Endothelial cell of umbilical vein (primary cell): Measurements from ENCODE around the gene TPSG1. TPM values are rescaled to one million over a fixed set of nuclear protein-coding genes. Genes with fewer than 3 reads are reported as not detected.

Source experiments
- BruUV-seq: library from RNA; stranded (reverse); fragments of 400-500 nt; replicated peaks from 2 replicates; lab custom pipeline; 2021; lab: Mats Ljungman, UMichigan
- CTCF ChIA-PET: fragments of 300-600, 350-600 bp; sonication (Branson Sonifier 250); formaldehyde crosslinking; loops from one replicate; lab custom pipeline; 2021; ENCODE audit warnings: antibody characterized with exemption, inconsistent platforms; lab: Charles Lee
- POLR2A ChIA-PET: fragments of 300-600, 350-600 bp; sonication (Branson Sonifier 250); formaldehyde crosslinking; loops from one replicate; lab custom pipeline; 2021; ENCODE audit warnings: antibody characterized with exemption, inconsistent platforms; lab: Charles Lee
- DNase-seq: peaks from one replicate; pipeline ENCODE4 v3.0.0-alpha.2; 2011; ENCODE audit warnings: low read depth, low spot score
- FAIRE-seq: peaks from 2 replicates; lab custom pipeline; 2011; peaks lifted over from hg19 to GRCh38; lab: Jason Lieb, UNC
- H2AFZ ChIP-seq: 2 replicates; pipeline ENCODE4 v1.6.0; 2012; ENCODE audit warnings: low read depth, low read length, control low read depth, inconsistent platforms
- H3K27ac ChIP-seq: 2 replicates; pipeline ENCODE4 v1.5.1; 2011; ENCODE audit warnings: low read depth, mild to moderate bottlenecking, control low read depth, low read length, moderate library complexity; ENCODE audit not compliant: insufficient read depth
- H3K27me3 ChIP-seq, 2 experiments: 2 replicates each; pipeline versions ENCODE4 v1.6.0 to v1.6.1; 2011; ENCODE audit warnings: low read length in 2 of 2, mixed read lengths in 1 of 2; ENCODE audit not compliant: control insufficient read depth in 2 of 2, insufficient read depth in 2 of 2
- H3K36me3 ChIP-seq, 2 experiments: 2 replicates in 1 of 2; 3 replicates in 1 of 2; pipeline ENCODE4 v1.5.1; 2011; ENCODE audit warnings: low read length in 2 of 2, mild to moderate bottlenecking in 1 of 2, moderate library complexity in 1 of 2; ENCODE audit not compliant: control insufficient read depth in 2 of 2, insufficient read depth in 2 of 2; ENCODE audit errors: extremely low read depth in 1 of 2
- H3K4me1 ChIP-seq: 3 replicates; pipeline ENCODE4 v1.5.1; 2011; ENCODE audit warnings: mild to moderate bottlenecking, low read length; ENCODE audit not compliant: control insufficient read depth, insufficient read depth; ENCODE audit errors: extremely low read depth
- H3K4me2 ChIP-seq: 2 replicates; pipeline ENCODE4 v1.6.1; 2011; ENCODE audit warnings: low read length, control low read depth, mixed read lengths; ENCODE audit not compliant: insufficient read depth
- H3K4me3 ChIP-seq, 3 experiments: fragments of 200-600 bp in 1 of 3; sonication (generic), shearing (Covaris generic) in 1 of 3; replicated peaks in 1 of 3; 2 replicates each; pipeline ENCODE4 v1.5.1; 2011 to 2016; ENCODE audit warnings: control low read depth in 3 of 3, low read length in 3 of 3, mild to moderate bottlenecking in 2 of 3, inconsistent platforms in 1 of 3, low read depth in 1 of 3, moderate library complexity in 1 of 3; ENCODE audit not compliant: insufficient read depth in 1 of 3
- H3K79me2 ChIP-seq: 2 replicates; pipeline ENCODE4 v1.6.0; 2012; ENCODE audit warnings: low read length, inconsistent platforms; ENCODE audit not compliant: control insufficient read depth, insufficient read depth
- H3K9ac ChIP-seq: replicated peaks from 2 replicates; pipeline ENCODE3; 2011; ENCODE audit warnings: low read length, control low read depth; ENCODE audit not compliant: insufficient read depth; ENCODE audit errors: extremely low read depth
- H3K9me1 ChIP-seq: replicated peaks from 3 replicates; pipeline ENCODE4 v1.6.0; 2011; ENCODE audit warnings: mild to moderate bottlenecking, low read length; ENCODE audit not compliant: control insufficient read depth, insufficient read depth; ENCODE audit errors: extremely low read depth
- H3K9me3 ChIP-seq: replicated peaks from 2 replicates; pipeline ENCODE4 v1.5.1; 2012; ENCODE audit warnings: low read length, inconsistent platforms; ENCODE audit not compliant: control insufficient read depth, insufficient read depth
- H4K20me1 ChIP-seq: replicated peaks from 2 replicates; pipeline ENCODE3; 2011; ENCODE audit warnings: mild to moderate bottlenecking, low read length; ENCODE audit not compliant: control insufficient read depth, insufficient read depth; ENCODE audit errors: extremely low read depth
- EZH2 ChIP-seq: IDR thresholded peaks from 2 replicates; pipeline ENCODE4 v1.6.1; 2012; ENCODE audit warnings: borderline replicate concordance, low read depth, mild to moderate bottlenecking, moderate library complexity, low read length, inconsistent platforms; ENCODE audit not compliant: severe bottlenecking
- FOS ChIP-seq: IDR thresholded peaks from 2 replicates; pipeline ENCODE4 v1.6.1; 2011; ENCODE audit warnings: mild to moderate bottlenecking, low read length, moderate library complexity, borderline replicate concordance; ENCODE audit not compliant: insufficient read depth
- GATA2 ChIP-seq: IDR thresholded peaks from 2 replicates; pipeline ENCODE4 v1.7.0; 2011; ENCODE audit warnings: low read depth, mild to moderate bottlenecking, moderate library complexity, mixed read lengths, low read length; ENCODE audit not compliant: insufficient read length, insufficient read depth
- JUN ChIP-seq: IDR thresholded peaks from 2 replicates; pipeline ENCODE4 v1.6.1; 2011; ENCODE audit warnings: borderline replicate concordance, low read depth; ENCODE audit not compliant: insufficient read length, insufficient read depth
- MYC ChIP-seq: IDR thresholded peaks from one replicate; pipeline ENCODE4 v1.6.1; 2011; ENCODE audit warnings: mild to moderate bottlenecking, low read depth, low read length
- POLR2A ChIP-seq: IDR thresholded peaks from 2 replicates; pipeline ENCODE4 v1.6.1; 2012; ENCODE audit warnings: low read depth, mild to moderate bottlenecking, control low read depth, low read length
- POLR2AphosphoS5 ChIP-seq: IDR thresholded peaks from 2 replicates; pipeline ENCODE4 v1.6.1; 2012; ENCODE audit warnings: low read depth, mild to moderate bottlenecking, control low read depth, low read length, moderate library complexity; ENCODE audit not compliant: insufficient read depth
- dilution Hi-C: fragments of 300-500 bp; cut with MboI; formaldehyde crosslinking; loops from one replicate; pipeline ENCODE4 v1.15.0; 2019; ENCODE audit warnings: low sequenced_read_pairs; ENCODE audit not compliant: extremely low pct_ligation_motif_present
- intact Hi-C: fragments of 100-400 bp; cut with micrococcal nuclease; formaldehyde crosslinking; loops from one replicate; pipeline ENCODE4 v1.10.0; 2022
- polyA plus RNA-seq, 4 experiments: library from polyadenylated mRNA; depleted of rRNA in 3 of 4; stranded (reverse) in 3 of 4; unstranded in 1 of 4; fragments of >200 nt; gene quantifications; 2 replicates each; pipeline versions ENCODE4 v1.2.1 to v1.2.3, GENCODE V29; 2011 to 2012; ENCODE audit warnings: missing spikeins in 1 of 4
- total RNA-seq: library from RNA; stranded (reverse); gene quantifications from 2 replicates; pipeline ENCODE4 v1.2.3, GENCODE V29; 2021
- TF ChIP-seq, protein P1 (sequence below), 2 donors: IDR thresholded peaks; 1 replicate in 1 of 2; 2 replicates in 1 of 2; pipeline ENCODE4 v1.5.1; 2011; ENCODE audit warnings: low read length in 2 of 2, mild to moderate bottlenecking in 2 of 2, moderate library complexity in 2 of 2, control low read depth in 1 of 2, inconsistent platforms in 1 of 2, low read depth in 1 of 2; ENCODE audit not compliant: insufficient read depth in 1 of 2; ENCODE audit errors: extremely low read depth in 1 of 2
- TF ChIP-seq, protein P2 (sequence below): IDR thresholded peaks from 2 replicates; pipeline ENCODE4 v1.6.1; 2011; ENCODE audit not compliant: insufficient read depth, insufficient read length

TPSG1 gene
- total and polyA plus RNA-seq, 2 donors (not counting 3 experiments of a cell fraction or from before 2014, with no cell fraction given), result not detected

DNA sequence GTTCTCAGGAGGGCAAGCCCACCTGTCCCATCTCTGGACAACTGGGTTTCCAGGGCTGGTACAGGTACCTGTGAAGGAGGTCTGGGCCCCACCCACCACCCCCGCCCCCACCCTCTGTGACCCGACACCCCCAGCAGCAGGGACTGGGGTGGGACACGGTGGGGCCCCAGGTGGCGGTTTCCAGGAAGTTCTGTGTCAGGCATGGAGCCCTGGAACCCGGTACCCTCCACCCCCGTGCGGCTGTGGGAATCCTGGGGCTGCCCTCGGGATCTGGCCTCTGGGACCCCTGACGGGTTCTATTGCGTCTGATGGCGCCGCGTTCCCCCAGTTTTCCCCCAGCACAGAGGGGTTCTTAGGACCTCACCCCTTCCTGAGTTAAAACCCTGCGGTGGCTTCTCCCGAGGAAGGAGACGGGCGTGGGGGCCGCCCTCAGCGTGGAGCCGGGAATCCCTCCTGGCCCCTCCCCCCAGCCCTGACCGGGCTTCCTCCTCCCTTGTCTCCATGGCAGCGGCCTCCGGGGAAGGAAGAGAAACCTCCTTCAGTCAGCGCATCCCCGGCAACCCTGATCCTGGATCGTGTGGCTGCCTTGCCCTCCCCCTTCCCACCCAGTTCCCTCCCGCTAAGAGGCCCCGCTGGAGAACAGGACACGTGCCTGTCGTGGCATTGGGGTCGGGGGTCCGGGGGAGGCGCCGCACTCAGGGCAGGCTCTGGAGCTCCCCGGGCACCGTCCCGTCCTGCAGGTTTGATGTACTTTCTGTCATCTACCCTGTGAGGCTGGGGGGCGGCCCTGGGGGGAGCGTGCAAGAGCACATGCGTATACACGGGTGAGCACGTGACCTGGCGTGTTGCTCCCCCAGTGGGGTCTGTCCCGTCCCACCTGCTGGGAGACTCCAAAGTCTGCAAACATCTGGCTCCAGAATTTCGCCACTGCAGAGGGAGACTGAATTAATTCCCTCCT lies 41.8 kb downstream of the TPSG1 start:
- BruUV-seq, result no TSS peak
- Histone ChIP-seq H3K36me3 (no peaks in the 10 kb centered on the region), H2AFZ (no peak overlapping the region), H3K4me3 (no peak overlapping the region), H3K9me1 (no peaks in the 10 kb centered on the region), H3K4me1 (peaks cover 4% of the 10 kb centered on the region), H3K27ac (no peak overlapping the region), H3K4me2 (no peak overlapping the region), H3K79me2 (no peaks in the 10 kb centered on the region), H3K27me3 (no peaks in the 10 kb centered on the region), H3K9ac (no peak overlapping the region), H4K20me1 (no peaks in the 10 kb centered on the region), H3K9me3 (no peaks in the 10 kb centered on the region)
- DNase-seq, result peak; percentile 8
- TF ChIP-seq, protein P1, sequence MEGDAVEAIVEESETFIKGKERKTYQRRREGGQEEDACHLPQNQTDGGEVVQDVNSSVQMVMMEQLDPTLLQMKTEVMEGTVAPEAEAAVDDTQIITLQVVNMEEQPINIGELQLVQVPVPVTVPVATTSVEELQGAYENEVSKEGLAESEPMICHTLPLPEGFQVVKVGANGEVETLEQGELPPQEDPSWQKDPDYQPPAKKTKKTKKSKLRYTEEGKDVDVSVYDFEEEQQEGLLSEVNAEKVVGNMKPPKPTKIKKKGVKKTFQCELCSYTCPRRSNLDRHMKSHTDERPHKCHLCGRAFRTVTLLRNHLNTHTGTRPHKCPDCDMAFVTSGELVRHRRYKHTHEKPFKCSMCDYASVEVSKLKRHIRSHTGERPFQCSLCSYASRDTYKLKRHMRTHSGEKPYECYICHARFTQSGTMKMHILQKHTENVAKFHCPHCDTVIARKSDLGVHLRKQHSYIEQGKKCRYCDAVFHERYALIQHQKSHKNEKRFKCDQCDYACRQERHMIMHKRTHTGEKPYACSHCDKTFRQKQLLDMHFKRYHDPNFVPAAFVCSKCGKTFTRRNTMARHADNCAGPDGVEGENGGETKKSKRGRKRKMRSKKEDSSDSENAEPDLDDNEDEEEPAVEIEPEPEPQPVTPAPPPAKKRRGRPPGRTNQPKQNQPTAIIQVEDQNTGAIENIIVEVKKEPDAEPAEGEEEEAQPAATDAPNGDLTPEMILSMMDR (IDR thresholded peaks at IDR 0.05; ENCODE audit: extremely low read depth in 1 of 2, insufficient read depth in 1 of 2, low read depth in 1 of 2, low read length in 2 of 2), result no peak
- TF ChIP-seq, protein P2, sequence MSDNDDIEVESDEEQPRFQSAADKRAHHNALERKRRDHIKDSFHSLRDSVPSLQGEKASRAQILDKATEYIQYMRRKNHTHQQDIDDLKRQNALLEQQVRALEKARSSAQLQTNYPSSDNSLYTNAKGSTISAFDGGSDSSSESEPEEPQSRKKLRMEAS, result no peak
- no peak for TF ChIP-seq POLR2A
- TF ChIP-seq FOS, result no peak
- no peak for TF ChIP-seq JUN
- TF ChIP-seq EZH2, result no peak
- TF ChIP-seq POLR2AphosphoS5, result no peak
- no peak for TF ChIP-seq GATA2
- TF ChIP-seq MYC, result no peak
- intact Hi-C loops, result no loop called here
- no peak for FAIRE-seq
- dilution Hi-C loops, result no loop called here
- ChIA-PET CTCF (interaction anchor here (0.8 kb wide), 1 partner anchor 80 kb away, joined by 3 read pairs; no protein-coding TSS in a partner anchor), POLR2A (no interaction called here)
